OCI-LY1 (cell line): Measurements from ENCODE around the gene ARMC7.

Experiments
- H2AFZ ChIP-seq: fragments of 200-600 bp; sonication (generic), shearing (Covaris generic); 2 replicates; pipeline ENCODE4 v1.6.0; 2014; ENCODE audit warnings: antibody characterized with exemption, mild to moderate bottlenecking, low read length
- H3F3A ChIP-seq: fragments of 200-600 bp; sonication (generic), shearing (Covaris generic); 2 replicates; pipeline ENCODE4 v1.6.0; 2014; ENCODE audit warnings: mild to moderate bottlenecking, antibody characterized with exemption, low read length, moderate library complexity; ENCODE audit not compliant: insufficient read depth
- H3K27ac ChIP-seq: fragments of 200-600 bp; sonication (generic); 2 replicates; pipeline ENCODE4 v1.5.1; 2014; ENCODE audit warnings: low read length, mixed run types, mild to moderate bottlenecking, low read depth; ENCODE audit not compliant: poor library complexity, severe bottlenecking
- H3K27me3 ChIP-seq: fragments of 200-600 bp; sonication (generic); 2 replicates; pipeline ENCODE4 v1.6.0; 2014; ENCODE audit warnings: antibody characterized with exemption, mild to moderate bottlenecking, low read length, moderate library complexity; ENCODE audit not compliant: insufficient read depth
- H3K36me3 ChIP-seq: fragments of 200-600 bp; sonication (generic); 2 replicates; pipeline ENCODE4 v1.6.1; 2014; ENCODE audit warnings: mild to moderate bottlenecking, antibody characterized with exemption, low read length, moderate library complexity, mixed read lengths; ENCODE audit not compliant: insufficient read depth
- H3K4me1 ChIP-seq: fragments of 200-600 bp; sonication (generic); 2 replicates; pipeline ENCODE4 v1.5.1; 2014; ENCODE audit warnings: mild to moderate bottlenecking, low read length, moderate library complexity; ENCODE audit not compliant: insufficient read depth, severe bottlenecking
- H3K4me2 ChIP-seq: fragments of 200-600 bp; sonication (generic), shearing (Covaris generic); 2 replicates; pipeline ENCODE4 v1.6.1; 2014; ENCODE audit warnings: low read length
- H3K4me3 ChIP-seq: fragments of 200-600 bp; sonication (generic); 2 replicates; pipeline ENCODE4 v1.5.1; 2014; ENCODE audit warnings: low read length, low read depth, mild to moderate bottlenecking, mixed read lengths; ENCODE audit not compliant: poor library complexity, severe bottlenecking
- H3K79me2 ChIP-seq: fragments of 200-600 bp; shearing (Covaris generic); 2 replicates; pipeline ENCODE4 v1.6.1; 2016; ENCODE audit warnings: mixed run types, low read length, mixed read lengths; ENCODE audit not compliant: insufficient read depth
- H3K9ac ChIP-seq: fragments of 200-600 bp; sonication (generic), shearing (Covaris generic); 2 replicates; pipeline ENCODE4 v1.6.1; 2014; ENCODE audit warnings: mild to moderate bottlenecking, low read length, mixed read lengths
- H3K9me2 ChIP-seq: fragments of 200-600 bp; sonication (generic), shearing (Covaris generic); 2 replicates; pipeline ENCODE4 v1.6.1; 2014; ENCODE audit warnings: low read depth, mild to moderate bottlenecking, low read length, mixed read lengths
- H3K9me3 ChIP-seq: fragments of 200-600 bp; shearing (Covaris generic); 2 replicates; pipeline ENCODE4 v1.6.1; 2014; ENCODE audit warnings: low read length, mixed read lengths
- H4K20me1 ChIP-seq: fragments of 200-600 bp; sonication (generic), shearing (Covaris generic); 2 replicates; pipeline ENCODE4 v1.6.0; 2016; ENCODE audit warnings: mild to moderate bottlenecking, low read length; ENCODE audit not compliant: insufficient read depth
- CTCF ChIP-seq: fragments of 200-600 bp; sonication (generic), shearing (Covaris generic); IDR thresholded peaks from 2 replicates; pipeline ENCODE4 v1.5.1; 2017; ENCODE audit warnings: mild to moderate bottlenecking, antibody characterized with exemption, low read length, moderate library complexity, mixed read lengths
- EZH2 ChIP-seq: fragments of 200-600 bp; sonication (generic), shearing (Covaris generic); IDR thresholded peaks from 2 replicates; pipeline ENCODE4 v1.8.0; 2017; ENCODE audit warnings: borderline replicate concordance, mixed run types, mild to moderate bottlenecking, antibody characterized with exemption, low read length, moderate library complexity, mixed read lengths

ARMC7 gene

GRCh38 chr17:75093548-75094158, 16.1 kb upstream of the ARMC7 start:
- H2AFZ ChIP-seq = no peak overlapping the region

GRCh38 chr17:75094871-75095399, 14.8 kb upstream of the ARMC7 start:
- H3K4me3 ChIP-seq = no peak overlapping the region
- no peaks in the 10 kb centered on the region for H4K20me1 ChIP-seq
- TF ChIP-seq EZH2 = no peak
- no peak for TF ChIP-seq CTCF
- H3F3A ChIP-seq = no peaks in the 10 kb centered on the region
- no peaks in the 10 kb centered on the region for H3K9me3 ChIP-seq
- no peak overlapping the region for H3K27ac ChIP-seq
- no peak overlapping the region for H3K4me2 ChIP-seq
- no peaks in the 10 kb centered on the region for H3K4me1 ChIP-seq
- no peak overlapping the region for H2AFZ ChIP-seq
- no peaks in the 10 kb centered on the region for H3K9me2 ChIP-seq
- H3K36me3 ChIP-seq = no peaks in the 10 kb centered on the region
- H3K27me3 ChIP-seq = peaks cover 7% of the 10 kb centered on the region; the same call in 1 of the 2 replicates
- H3K79me2 ChIP-seq = no peaks in the 10 kb centered on the region
- H3K9ac ChIP-seq = no peak overlapping the region

More at GRCh38 chr17:75093548-75094158, 16.1 kb upstream of the ARMC7 start:
- Histone ChIP-seq H3K27ac (no peak overlapping the region), H3K36me3 (no peaks in the 10 kb centered on the region), H3K4me1 (no peaks in the 10 kb centered on the region), H4K20me1 (no peaks in the 10 kb centered on the region), H3K9ac (no peak overlapping the region), H3K4me3 (no peak overlapping the region), H3K9me2 (no peaks in the 10 kb centered on the region), H3K79me2 (no peaks in the 10 kb centered on the region), H3K27me3 (peaks cover 7% of the 10 kb centered on the region; the same call in 1 of the 2 replicates), H3K9me3 (no peaks in the 10 kb centered on the region), H3F3A (no peaks in the 10 kb centered on the region), H3K4me2 (no peak overlapping the region)
- TF ChIP-seq CTCF (no peak), EZH2 (no peak)

- no peak for TF ChIP-seq CTCF
- Histone ChIP-seq H3K4me1 (no peaks in the 10 kb centered on the region), H3K4me2 (no peak overlapping the region), H3K79me2 (no peaks in the 10 kb centered on the region), H3K27ac (no peak overlapping the region), H3F3A (no peaks in the 10 kb centered on the region), H2AFZ (no peak overlapping the region), H3K9me3 (no peaks in the 10 kb centered on the region), H3K27me3 (peaks cover 1% of the 10 kb centered on the region; the same call in 1 of the 2 replicates), H3K36me3 (no peaks in the 10 kb centered on the region), H3K4me3 (no peak overlapping the region), H3K9me2 (no peaks in the 10 kb centered on the region), H3K9ac (no peak overlapping the region), H4K20me1 (no peaks in the 10 kb centered on the region)
These were observed 13.6 kb upstream of the ARMC7 start for GRCh38 chr17:75096082-75096625.
